Stomach (tissue), 4 donors: ENCODE results near the gene NTRK2.

Experiments
- CTCF ChIP-seq, 7 experiments: fragments of 450-650 bp in 4 of 7; fragments of 200-600 bp in 3 of 7; sonication (generic) in 3 of 7; IDR thresholded peaks; one replicate each; pipeline ENCODE4 v1.5.1; 2016 to 2019; ENCODE audit warnings: antibody characterized with exemption in 7 of 7, control low read depth in 2 of 7, mild to moderate bottlenecking in 1 of 7
- EP300 ChIP-seq: sonication (generic); formaldehyde crosslinking; IDR thresholded peaks from one replicate; pipeline ENCODE4 v1.6.1; 2017; ENCODE audit warnings: antibody characterized with exemption
- POLR2A ChIP-seq, 4 donors: fragments of 450-650 bp; IDR thresholded peaks; one replicate each; pipeline ENCODE4 v1.6.1; 2016; ENCODE audit warnings: antibody characterized with exemption in 4 of 4, control low read depth in 2 of 4, mild to moderate bottlenecking in 1 of 4, moderate library complexity in 1 of 4
- POLR2AphosphoS5 ChIP-seq, 3 donors: sonication (generic); formaldehyde crosslinking; IDR thresholded peaks; one replicate each; pipeline ENCODE4 v1.6.1; 2016; ENCODE audit warnings: antibody characterized with exemption in 3 of 3

DNA sequence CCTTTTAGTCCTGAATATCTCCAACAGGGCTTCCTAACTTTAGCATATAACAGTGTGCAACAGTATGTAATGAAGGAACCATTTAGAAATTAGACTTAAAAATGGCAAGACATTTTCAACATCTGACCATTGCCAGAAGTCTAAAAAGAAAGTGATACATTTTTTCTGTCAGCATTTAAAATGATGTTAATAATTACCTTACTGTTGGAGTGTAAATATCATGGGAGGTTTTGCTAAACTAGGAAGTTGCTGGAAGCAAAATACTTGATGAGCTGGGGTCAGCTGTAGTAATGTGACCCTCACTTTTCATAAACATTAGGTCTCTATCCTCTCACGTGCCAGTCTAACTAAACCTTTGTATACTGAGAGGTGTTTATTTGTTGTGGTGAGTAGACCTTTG is 68.8 kb downstream of the NTRK2 start:
- TF ChIP-seq POLR2A (IDR thresholded peaks at IDR 0.05) = no peak
- TF ChIP-seq CTCF (IDR thresholded peaks at IDR 0.05) = no peak
- no peak for TF ChIP-seq POLR2AphosphoS5 (IDR thresholded peaks at IDR 0.05)
- TF ChIP-seq EP300 = no peak
